NCI-H146 treated with DMSO at 0.1 percent for 48 hours (cell line): ENCODE results near the gene BMPR1A.
"Not testable (repeated sequence)": the region's sequence is repeated elsewhere in the genome, so short reads cannot be mapped to it uniquely, and the experiment has no call there.

Experiments used
- DNase-seq: peaks from one replicate; lab custom pipeline; 2025; ENCODE audit not compliant: unreplicated experiment; lab: John Stamatoyannopoulos, UW

Gene BMPR1A

DNA sequence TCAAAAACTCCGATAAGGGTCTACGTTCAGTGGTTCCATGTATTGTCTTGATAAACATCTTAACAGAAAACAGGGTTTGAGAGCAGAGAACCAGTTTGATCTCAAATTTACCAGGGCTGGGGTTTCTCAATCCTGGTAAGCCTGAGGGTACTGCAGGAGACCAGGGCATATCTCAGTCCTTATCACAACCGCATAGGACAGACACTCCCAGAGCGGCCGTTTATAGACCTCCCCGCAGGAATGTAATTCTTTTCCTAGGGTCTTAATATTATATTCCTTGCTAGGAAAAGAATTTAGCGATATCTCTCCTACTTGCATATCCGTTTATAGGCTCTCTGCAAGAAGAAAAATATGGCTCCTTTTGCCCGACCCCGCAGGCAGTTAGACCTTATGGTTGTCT is 196.3 kb downstream of the BMPR1A start:
- DNase-seq, result not testable (repeated sequence)

GRCh38 chr10:86953747-86954680 is 197.6 kb downstream of the BMPR1A start:
- DNase-seq, result no peak

GRCh38 chr10:86954681-86955500 is 198.5 kb downstream of the BMPR1A start:
- no peak for DNase-seq

- no peak for DNase-seq
Observed at GRCh38 chr10:86955501-86956194, 199.2 kb downstream of the BMPR1A start.

DNA sequence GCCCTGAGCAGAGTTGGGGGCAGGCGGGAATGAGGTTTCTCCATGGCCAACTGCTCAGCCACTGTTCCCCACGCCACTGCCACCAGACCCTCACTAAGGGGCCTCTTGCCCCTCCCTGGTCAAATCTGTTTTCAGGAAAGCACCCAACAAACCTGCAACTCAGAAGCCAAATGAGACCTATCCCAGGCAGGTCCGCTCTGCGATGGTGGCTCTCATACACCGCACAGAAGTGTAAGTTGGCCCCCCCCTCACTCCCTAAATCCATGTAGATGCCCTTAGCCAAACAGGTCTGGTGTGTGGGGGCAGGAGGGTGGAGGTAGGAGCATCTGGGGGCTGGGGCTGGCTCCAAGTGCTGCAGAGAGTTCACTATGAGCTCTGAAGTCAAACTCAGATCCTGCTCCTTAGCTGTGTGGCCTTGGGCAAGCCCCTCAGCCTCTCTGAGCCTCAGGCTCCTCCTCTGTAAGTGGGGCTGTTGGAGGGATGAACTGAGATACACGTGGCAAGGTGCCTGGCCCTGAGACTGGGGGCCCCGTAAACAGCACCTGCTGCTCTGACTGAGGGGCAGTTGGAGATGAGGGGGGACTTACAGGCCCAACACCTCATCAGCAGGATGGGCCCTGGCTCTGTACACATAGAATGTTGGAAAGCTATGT is 199.9 kb downstream of the BMPR1A start:
- no peak for DNase-seq

GRCh38 chr10:86956848-86957448 is 200.5 kb downstream of the BMPR1A start:
- DNase-seq, result no peak

GRCh38 chr10:86957471-86958115 is 201.2 kb downstream of the BMPR1A start, which contains the start of gene MMRN2:
Gene MMRN2, minus strand, starts transcription at chr10:86957615. Its CDS starts 74 bp downstream, at chr10:86957541.
- no peak for DNase-seq

GRCh38 chr10:86958116-86958900 is 201.9 kb downstream of the BMPR1A start, which contains the start of gene SNCG:
Gene SNCG, plus strand, starts transcription at chr10:86958599. Its CDS starts 99 bp downstream, at chr10:86958698.
- peak; percentile 14 for DNase-seq

DNA sequence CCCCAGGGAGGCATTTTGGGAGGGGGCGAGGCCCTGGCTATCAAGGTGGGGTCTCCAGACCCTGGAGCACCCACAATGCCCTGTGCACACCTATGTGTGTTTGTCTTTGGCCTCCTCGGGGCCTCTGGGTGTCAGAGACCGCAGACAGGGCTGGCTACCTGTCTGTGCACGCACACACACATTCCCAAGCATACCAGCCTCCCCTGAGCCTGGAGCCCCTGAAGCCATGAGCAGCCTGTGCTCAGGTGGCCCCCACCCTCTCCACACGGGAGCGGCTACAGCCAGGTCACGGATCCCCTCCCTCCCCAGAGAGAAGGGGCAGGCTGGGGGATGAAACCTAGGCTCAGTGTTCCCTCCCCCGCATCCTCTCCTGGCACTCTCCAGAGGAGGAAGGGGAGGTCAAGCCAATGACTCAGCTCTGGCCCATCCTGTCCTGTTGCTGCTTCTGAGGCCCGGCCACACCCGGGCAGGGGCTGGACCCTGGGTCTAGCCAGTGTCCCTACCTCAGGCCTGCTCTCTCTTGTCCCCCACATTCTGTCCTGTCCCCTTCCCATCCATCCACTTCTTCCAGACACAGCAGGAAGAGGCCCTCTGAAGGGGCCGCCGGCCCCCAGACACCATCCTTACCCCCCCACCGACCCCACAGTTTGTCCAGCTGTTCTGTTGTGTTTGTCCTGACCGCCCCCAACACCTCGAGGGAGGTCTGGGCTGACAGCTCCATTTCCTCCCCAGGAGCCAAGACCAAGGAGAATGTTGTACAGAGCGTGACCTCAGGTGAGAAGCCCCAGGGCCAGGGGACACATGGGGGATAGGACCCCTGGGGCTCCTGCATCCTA is 202.7 kb downstream of the BMPR1A start:
- peak; percentile 3 for DNase-seq

DNA sequence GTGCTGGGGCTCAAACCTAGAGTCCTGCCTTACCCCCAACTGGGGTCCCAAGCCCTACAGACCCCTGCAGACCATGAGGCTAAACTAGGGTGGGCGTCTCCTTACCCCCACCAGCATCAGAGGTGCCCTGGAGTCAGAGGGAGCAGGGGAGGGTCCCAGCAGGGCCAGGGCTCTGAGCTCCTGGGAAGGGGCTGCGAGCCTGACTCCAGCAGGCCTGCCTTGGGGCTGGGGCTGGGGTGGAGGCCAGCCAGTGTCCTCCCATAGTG is 203.3 kb downstream of the BMPR1A start:
- no peak for DNase-seq

- DNase-seq, result no peak
Observed at GRCh38 chr10:86960003-86960862, 203.8 kb downstream of the BMPR1A start.

DNA sequence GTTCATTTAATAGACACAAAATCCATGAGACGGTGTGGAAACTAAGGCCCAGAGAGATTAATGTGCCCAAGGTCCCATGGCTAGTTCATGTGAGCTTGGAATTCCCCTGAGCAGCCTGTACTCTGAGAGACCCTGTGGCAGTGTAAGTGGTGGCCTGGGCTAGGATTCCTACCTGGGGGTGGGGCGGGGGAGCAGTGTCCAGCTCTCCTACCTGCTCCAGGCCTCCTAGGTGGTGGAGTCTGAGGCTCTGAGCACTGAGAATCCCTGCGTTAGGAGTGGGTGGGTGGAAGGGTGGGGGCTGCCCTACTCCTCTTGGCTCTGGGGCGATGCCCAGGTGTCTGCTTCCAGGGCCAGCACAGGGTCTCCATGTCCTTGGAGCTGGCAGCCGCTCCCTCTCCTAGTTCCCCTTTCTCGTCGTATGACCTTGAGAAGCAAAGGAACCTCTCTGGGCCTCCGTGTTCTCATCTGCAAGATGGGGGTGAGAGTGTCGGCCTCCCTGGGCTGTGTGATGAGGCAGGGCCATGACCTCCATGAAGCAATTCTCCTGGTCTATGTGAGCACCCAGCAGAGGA is 204.5 kb downstream of the BMPR1A start:
- DNase-seq, result no peak

GRCh38 chr10:86961481-86962091 is 205.2 kb downstream of the BMPR1A start:
- peak; percentile 49 for DNase-seq

GRCh38 chr10:86962136-86962980 is 205.9 kb downstream of the BMPR1A start:
- DNase-seq, result no peak

GRCh38 chr10:86962981-86963310 is 206.5 kb downstream of the BMPR1A start:
- no peak for DNase-seq
